ENCODE data around the gene HS6ST1. TPM values are rescaled to one million over a fixed set of nuclear protein-coding genes. Genes with fewer than 3 reads are reported as not detected.

The HS6ST1 gene
- polyA plus RNA-seq, 1 donor (not counting 4 experiments of a cell fraction or from before 2014, with no cell fraction given), result 6.3 TPM

DNA sequence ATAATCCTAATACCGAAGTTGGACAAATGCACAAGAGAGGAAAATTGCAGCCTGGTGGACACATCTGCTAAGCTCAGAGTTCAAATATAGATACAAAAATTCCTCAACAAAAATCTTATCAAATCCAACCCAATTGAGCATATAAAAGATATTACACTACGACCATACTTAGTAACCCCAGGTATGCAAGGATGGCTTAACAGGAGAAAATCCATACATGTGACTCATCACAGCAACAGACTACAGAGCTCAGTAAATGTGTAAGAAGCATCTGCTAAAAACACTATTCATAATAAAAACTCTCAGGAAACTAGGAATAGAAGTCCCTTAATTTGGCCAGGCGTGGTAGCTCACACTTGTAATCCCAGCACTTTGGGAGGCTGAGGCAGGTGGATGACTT is 28.3 kb downstream of the HS6ST1 start:
- H3K4me3 ChIP-seq (ENCODE audit: control insufficient read depth in 2 of 3, extremely low read depth in 1 of 3, insufficient read depth in 2 of 3, low read depth in 1 of 3, low read length in 3 of 3), result no peak overlapping the region
- peaks cover 3% of the 10 kb centered on the region for H3K9me1 ChIP-seq (ENCODE audit: control insufficient read depth, extremely low read depth, insufficient read depth, low read length)
- H2AFZ ChIP-seq (ENCODE audit: control insufficient read depth, low read length), result no peak overlapping the region
- no peak overlapping the region for H3K9ac ChIP-seq (ENCODE audit: control insufficient read depth, extremely low read depth, insufficient read depth, low read length)
- FAIRE-seq (no peak), DNase-seq (ENCODE audit: low read depth, low spot score) (no peak)
- H3K27me3 ChIP-seq (ENCODE audit: control insufficient read depth, extremely low read depth, insufficient read depth, low read length), result no peaks in the 10 kb centered on the region
- dilution Hi-C loops (cut with MboI; ENCODE audit: extremely low pct_ligation_motif_present, low sequenced_read_pairs), result no loop called here
- TF ChIP-seq, protein P1, sequence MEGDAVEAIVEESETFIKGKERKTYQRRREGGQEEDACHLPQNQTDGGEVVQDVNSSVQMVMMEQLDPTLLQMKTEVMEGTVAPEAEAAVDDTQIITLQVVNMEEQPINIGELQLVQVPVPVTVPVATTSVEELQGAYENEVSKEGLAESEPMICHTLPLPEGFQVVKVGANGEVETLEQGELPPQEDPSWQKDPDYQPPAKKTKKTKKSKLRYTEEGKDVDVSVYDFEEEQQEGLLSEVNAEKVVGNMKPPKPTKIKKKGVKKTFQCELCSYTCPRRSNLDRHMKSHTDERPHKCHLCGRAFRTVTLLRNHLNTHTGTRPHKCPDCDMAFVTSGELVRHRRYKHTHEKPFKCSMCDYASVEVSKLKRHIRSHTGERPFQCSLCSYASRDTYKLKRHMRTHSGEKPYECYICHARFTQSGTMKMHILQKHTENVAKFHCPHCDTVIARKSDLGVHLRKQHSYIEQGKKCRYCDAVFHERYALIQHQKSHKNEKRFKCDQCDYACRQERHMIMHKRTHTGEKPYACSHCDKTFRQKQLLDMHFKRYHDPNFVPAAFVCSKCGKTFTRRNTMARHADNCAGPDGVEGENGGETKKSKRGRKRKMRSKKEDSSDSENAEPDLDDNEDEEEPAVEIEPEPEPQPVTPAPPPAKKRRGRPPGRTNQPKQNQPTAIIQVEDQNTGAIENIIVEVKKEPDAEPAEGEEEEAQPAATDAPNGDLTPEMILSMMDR (optimal IDR thresholded peaks at IDR 0.05 in 1 of 3, IDR thresholded peaks at IDR 0.05 in 1 of 3, conservative IDR thresholded peaks at IDR 0.05 in 1 of 3; ENCODE audit: extremely low read depth in 1 of 3, insufficient read depth in 2 of 3, low read length in 3 of 3), result no peak
- TF ChIP-seq EZH2 (IDR thresholded peaks at IDR 0.05; ENCODE audit: low read length), result no peak
- peaks cover 10% of the 10 kb centered on the region for H3K4me1 ChIP-seq (ENCODE audit: control insufficient read depth, extremely low read depth, insufficient read depth, low read length)
- peaks cover 0 to 2% of the 10 kb centered on the region in 2 experiments for H3K36me3 ChIP-seq (ENCODE audit: control insufficient read depth in 2 of 2, extremely low read depth in 1 of 2, insufficient read depth in 2 of 2, low read length in 2 of 2)
- H3K27ac ChIP-seq (ENCODE audit: control insufficient read depth, insufficient read depth, low read length), result no peak overlapping the region
- H3K4me2 ChIP-seq (ENCODE audit: control insufficient read depth, extremely low read depth, insufficient read depth, low read depth, low read length), result no peak overlapping the region
- H3K79me2 ChIP-seq (ENCODE audit: control insufficient read depth, insufficient read depth, low read length), result peaks cover 62% of the 10 kb centered on the region
- peaks cover 2% of the 10 kb centered on the region for H3K9me3 ChIP-seq (ENCODE audit: control insufficient read depth, low read depth, low read length)
- no peaks in the 10 kb centered on the region for H4K20me1 ChIP-seq (ENCODE audit: control insufficient read depth, extremely low read depth, insufficient read depth, low read length)

DNA sequence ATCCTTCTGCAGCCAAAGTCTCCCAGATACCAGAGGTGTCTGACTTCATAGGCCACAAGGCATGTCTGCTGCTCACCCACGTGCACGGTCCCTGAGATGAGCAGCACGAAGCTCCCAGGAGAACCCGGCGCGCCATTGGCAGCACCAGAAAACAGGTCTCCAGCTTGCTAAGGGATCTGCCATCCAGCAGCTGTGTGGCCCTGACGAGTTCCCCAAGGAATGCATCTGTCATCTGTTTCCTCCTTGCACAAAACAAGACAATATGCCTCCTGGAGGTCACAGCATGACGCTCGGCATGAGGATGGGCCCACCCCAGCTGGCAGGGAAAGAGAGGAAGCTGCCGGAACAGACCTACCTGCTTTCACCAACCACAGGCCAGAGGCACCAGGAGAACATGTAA is 29.2 kb downstream of the HS6ST1 start:
- Histone ChIP-seq H3K4me1 (ENCODE audit: control insufficient read depth, extremely low read depth, insufficient read depth, low read length) (peaks cover 5% of the 10 kb centered on the region), H3K4me3 (ENCODE audit: control insufficient read depth in 2 of 3, extremely low read depth in 1 of 3, insufficient read depth in 2 of 3, low read depth in 1 of 3, low read length in 3 of 3) (no peak overlapping the region), H3K27me3 (ENCODE audit: control insufficient read depth, extremely low read depth, insufficient read depth, low read length) (no peaks in the 10 kb centered on the region), H3K79me2 (ENCODE audit: control insufficient read depth, insufficient read depth, low read length) (peaks cover 60% of the 10 kb centered on the region), H3K9me3 (ENCODE audit: control insufficient read depth, low read depth, low read length) (peaks cover 2% of the 10 kb centered on the region), H3K9ac (ENCODE audit: control insufficient read depth, extremely low read depth, insufficient read depth, low read length) (no peak overlapping the region), H2AFZ (ENCODE audit: control insufficient read depth, low read length) (no peak overlapping the region), H3K4me2 (ENCODE audit: control insufficient read depth, extremely low read depth, insufficient read depth, low read depth, low read length) (no peak overlapping the region), H3K9me1 (ENCODE audit: control insufficient read depth, extremely low read depth, insufficient read depth, low read length) (peaks cover 3% of the 10 kb centered on the region), H3K36me3 (ENCODE audit: control insufficient read depth in 2 of 2, extremely low read depth in 1 of 2, insufficient read depth in 2 of 2, low read length in 2 of 2) (peaks cover 0 to 2% of the 10 kb centered on the region in 2 experiments), H3K27ac (ENCODE audit: control insufficient read depth, insufficient read depth, low read length) (no peak overlapping the region), H4K20me1 (ENCODE audit: control insufficient read depth, extremely low read depth, insufficient read depth, low read length) (no peaks in the 10 kb centered on the region)
- dilution Hi-C loops (cut with MboI; ENCODE audit: extremely low pct_ligation_motif_present, low sequenced_read_pairs), result no loop called here
- no peak for FAIRE-seq
- TF ChIP-seq, protein P1 (optimal IDR thresholded peaks at IDR 0.05 in 1 of 3, IDR thresholded peaks at IDR 0.05 in 1 of 3, conservative IDR thresholded peaks at IDR 0.05 in 1 of 3; ENCODE audit: extremely low read depth in 1 of 3, insufficient read depth in 2 of 3, low read length in 3 of 3), result no peak
- no peak for TF ChIP-seq EZH2 (IDR thresholded peaks at IDR 0.05; ENCODE audit: low read length)
- no peak for DNase-seq (ENCODE audit: low read depth, low spot score)
